Effector memory CD4-positive, alpha-beta T cell (primary cell): ENCODE data around the gene ANO10.
"Not testable (repeated sequence)": the region's sequence is repeated elsewhere in the genome, so short reads cannot be mapped to it uniquely, and the experiment has no call there.

Experiments used
- DNase-seq, 3 donors: peaks; one replicate each; pipeline ENCODE4 v3.0.0-alpha.2; 2020
- H3K27ac ChIP-seq: 2 replicates; pipeline ENCODE4 v1.7.0; 2013; ENCODE audit warnings: mild to moderate bottlenecking, low read length, moderate library complexity; ENCODE audit not compliant: insufficient read depth, poor library complexity, severe bottlenecking
- H3K27me3 ChIP-seq: replicated peaks from 2 replicates; pipeline ENCODE4 v1.7.0; 2013; ENCODE audit warnings: mild to moderate bottlenecking, low read length; ENCODE audit not compliant: insufficient read depth, control insufficient read depth, poor library complexity, severe bottlenecking
- H3K36me3 ChIP-seq: 2 replicates; pipeline ENCODE4 v1.7.0; 2013; ENCODE audit warnings: mild to moderate bottlenecking, low read length, moderate library complexity; ENCODE audit not compliant: control insufficient read depth, insufficient read depth
- H3K4me1 ChIP-seq: 2 replicates; pipeline ENCODE4 v1.7.0; 2013; ENCODE audit warnings: low read length, mild to moderate bottlenecking; ENCODE audit not compliant: control insufficient read depth, insufficient read depth, poor library complexity, severe bottlenecking
- H3K4me3 ChIP-seq: 2 replicates; pipeline ENCODE4 v1.7.0; 2013; ENCODE audit warnings: low read length, low read depth, mild to moderate bottlenecking; ENCODE audit not compliant: insufficient read depth, poor library complexity, severe bottlenecking
- H3K9me3 ChIP-seq: 2 replicates; pipeline ENCODE4 v1.7.0; 2013; ENCODE audit warnings: mild to moderate bottlenecking, low read length, moderate library complexity; ENCODE audit not compliant: control insufficient read depth

The ANO10 gene

DNA sequence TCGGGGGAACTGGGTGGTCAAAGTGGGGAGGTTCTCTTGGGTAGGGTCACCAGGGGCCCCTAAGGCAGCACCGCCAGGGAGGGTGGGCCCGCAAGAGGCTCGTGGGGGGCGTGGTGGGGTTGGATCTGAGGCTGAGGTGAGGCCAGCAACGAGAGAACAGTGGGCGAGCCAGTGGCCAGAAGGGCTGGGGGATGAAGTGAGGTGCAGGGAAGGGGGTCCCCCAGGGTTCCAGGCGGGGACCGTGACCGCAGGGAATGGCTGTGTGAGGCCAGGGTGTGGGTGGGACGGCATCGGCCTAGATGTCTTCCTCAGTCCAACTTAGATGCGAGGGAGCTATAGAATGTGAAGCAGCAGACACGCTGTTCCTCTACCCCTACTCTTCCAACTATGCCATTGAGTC lies 257.3 kb downstream of the ANO10 start:
- no peaks in the 10 kb centered on the region for H3K4me1 ChIP-seq
- H3K4me3 ChIP-seq, result no peak overlapping the region
- H3K9me3 ChIP-seq, result no peaks in the 10 kb centered on the region
- H3K27me3 ChIP-seq, result no peaks in the 10 kb centered on the region
- H3K27ac ChIP-seq, result no peak overlapping the region
- DNase-seq, result no peak
- H3K36me3 ChIP-seq, result no peaks in the 10 kb centered on the region

DNA sequence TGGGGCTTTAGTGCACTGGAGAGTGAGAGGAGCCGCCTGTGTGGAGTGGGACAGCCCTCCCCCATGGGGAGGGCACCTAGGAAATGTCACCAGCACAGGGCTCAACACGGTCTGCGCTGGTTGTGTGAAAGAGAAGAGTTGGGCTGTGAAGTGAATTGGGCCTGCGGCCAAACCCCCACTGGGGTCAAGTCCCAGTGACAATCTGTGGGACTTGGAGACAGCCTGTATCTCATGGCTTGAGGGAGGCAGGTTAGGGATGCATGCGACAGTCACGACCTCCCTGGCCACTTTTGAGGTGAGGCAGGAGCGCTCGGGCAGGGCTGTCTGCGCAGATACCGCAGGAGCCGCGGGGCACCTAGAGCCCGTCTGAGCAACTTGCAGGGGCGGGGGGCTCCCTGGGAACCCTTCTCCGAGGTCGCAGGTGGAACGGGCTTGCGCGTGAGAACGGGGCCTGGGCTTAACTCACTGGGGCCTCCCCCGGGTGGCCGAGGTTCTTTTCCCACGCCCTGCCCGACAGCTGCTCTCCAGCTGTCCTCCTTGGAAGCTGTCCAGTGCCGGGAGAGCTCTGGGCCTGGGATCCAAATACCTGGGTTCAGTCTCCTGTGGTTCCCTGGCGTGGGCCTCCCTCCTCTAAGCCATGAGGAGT lies 258.1 kb downstream of the ANO10 start:
- Histone ChIP-seq H3K27ac (no peak overlapping the region), H3K9me3 (no peaks in the 10 kb centered on the region), H3K4me3 (no peak overlapping the region), H3K4me1 (no peaks in the 10 kb centered on the region), H3K27me3 (no peaks in the 10 kb centered on the region), H3K36me3 (no peaks in the 10 kb centered on the region)
- DNase-seq, result no peak

DNA sequence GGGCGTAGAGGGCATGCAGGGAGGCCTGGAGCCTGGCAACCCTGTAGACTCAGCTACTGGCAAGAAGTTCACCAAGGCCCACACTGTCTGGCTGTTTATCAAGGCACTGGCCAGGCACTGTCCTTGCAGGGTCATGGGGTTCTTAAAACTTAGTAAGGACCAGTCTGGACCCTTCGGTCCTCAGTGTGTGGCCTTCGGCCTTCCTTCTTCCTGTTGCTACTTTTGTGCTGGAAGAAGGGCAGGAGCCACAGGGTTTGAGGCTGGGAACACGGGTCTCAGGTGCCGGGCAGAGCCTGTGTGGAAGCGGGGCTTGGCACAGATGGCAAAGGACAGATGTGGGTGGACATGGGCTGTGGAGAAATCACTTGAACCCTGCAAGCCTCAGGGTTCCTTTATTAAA lies 258.9 kb downstream of the ANO10 start:
- H3K4me3 ChIP-seq, result no peak overlapping the region
- H3K27me3 ChIP-seq, result no peaks in the 10 kb centered on the region
- H3K36me3 ChIP-seq, result no peaks in the 10 kb centered on the region
- H3K4me1 ChIP-seq, result no peaks in the 10 kb centered on the region
- DNase-seq, result no peak
- no peaks in the 10 kb centered on the region for H3K9me3 ChIP-seq
- H3K27ac ChIP-seq, result no peak overlapping the region

DNA sequence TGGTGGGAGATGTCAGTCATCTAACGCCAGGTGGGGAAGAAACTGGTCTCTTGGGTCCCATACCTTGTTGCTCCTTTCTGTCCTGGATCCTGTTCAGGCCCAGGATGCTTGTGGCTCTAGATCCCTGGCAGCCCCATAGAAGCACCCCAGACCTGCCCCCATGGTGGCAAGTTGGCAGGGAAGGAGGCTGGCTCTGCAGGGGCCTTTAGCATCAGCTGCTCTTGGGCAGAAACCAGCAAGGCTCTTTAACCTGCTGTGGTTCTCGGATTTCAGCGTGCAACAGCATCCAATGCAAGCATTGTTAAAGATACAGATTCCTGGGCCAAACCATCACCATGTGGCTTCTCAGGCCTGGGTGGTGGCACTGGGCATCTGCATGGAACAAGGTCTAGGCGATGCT lies 259.6 kb downstream of the ANO10 start:
- H3K9me3 ChIP-seq, result no peaks in the 10 kb centered on the region
- no peaks in the 10 kb centered on the region for H3K36me3 ChIP-seq
- DNase-seq, result no peak
- no peaks in the 10 kb centered on the region for H3K27me3 ChIP-seq
- no peaks in the 10 kb centered on the region for H3K4me1 ChIP-seq
- no peak overlapping the region for H3K4me3 ChIP-seq
- no peak overlapping the region for H3K27ac ChIP-seq

DNA sequence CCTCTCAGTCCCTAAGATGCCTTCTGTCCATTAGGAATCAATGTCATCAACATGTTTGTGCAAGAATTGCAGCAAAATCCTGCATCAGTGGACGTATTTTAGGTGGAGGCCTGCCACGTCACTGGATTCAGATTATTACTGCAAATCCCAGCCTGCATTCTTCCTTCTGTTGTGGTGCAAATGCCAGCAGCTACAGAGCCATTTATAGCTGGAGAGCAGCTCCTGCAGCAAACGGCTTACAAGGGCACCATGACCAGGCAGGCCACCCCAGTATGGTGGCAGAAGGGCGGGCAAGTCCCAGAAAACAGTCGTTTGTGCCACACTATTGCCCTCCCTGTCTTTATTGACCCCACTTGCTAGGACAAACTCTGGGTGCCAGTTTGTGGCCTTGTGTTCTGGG lies 260.7 kb downstream of the ANO10 start:
- no peaks in the 10 kb centered on the region for H3K4me1 ChIP-seq
- no peaks in the 10 kb centered on the region for H3K27me3 ChIP-seq
- H3K4me3 ChIP-seq, result no peak overlapping the region
- DNase-seq, result no peak
- peaks cover 10% of the 10 kb centered on the region for H3K9me3 ChIP-seq
- no peaks in the 10 kb centered on the region for H3K36me3 ChIP-seq
- H3K27ac ChIP-seq, result no peak overlapping the region

DNA sequence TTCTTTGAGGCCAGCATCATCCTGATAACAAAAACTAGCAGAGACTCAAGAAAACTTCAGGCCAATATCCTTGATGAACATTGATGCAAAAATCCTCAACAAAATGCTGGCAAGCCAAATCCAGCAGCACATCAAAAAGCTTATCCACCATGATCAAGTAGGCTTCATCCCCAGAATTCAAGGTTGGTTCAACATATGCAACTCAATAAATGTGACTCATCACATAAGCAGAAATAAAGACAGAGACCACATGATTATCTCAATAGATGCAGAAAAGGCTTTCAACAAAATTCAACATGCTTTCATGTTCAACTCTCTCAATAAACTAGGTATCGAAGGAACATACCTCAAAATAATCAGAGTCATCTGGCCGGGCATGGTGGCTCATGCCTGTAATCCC lies 265.8 kb downstream of the ANO10 start:
- H3K4me3 ChIP-seq, H3K36me3 ChIP-seq, H3K4me1 ChIP-seq, H3K27me3 ChIP-seq, DNase-seq, H3K27ac ChIP-seq: not testable (repeated sequence)
- peaks cover 44% of the 10 kb centered on the region for H3K9me3 ChIP-seq

DNA sequence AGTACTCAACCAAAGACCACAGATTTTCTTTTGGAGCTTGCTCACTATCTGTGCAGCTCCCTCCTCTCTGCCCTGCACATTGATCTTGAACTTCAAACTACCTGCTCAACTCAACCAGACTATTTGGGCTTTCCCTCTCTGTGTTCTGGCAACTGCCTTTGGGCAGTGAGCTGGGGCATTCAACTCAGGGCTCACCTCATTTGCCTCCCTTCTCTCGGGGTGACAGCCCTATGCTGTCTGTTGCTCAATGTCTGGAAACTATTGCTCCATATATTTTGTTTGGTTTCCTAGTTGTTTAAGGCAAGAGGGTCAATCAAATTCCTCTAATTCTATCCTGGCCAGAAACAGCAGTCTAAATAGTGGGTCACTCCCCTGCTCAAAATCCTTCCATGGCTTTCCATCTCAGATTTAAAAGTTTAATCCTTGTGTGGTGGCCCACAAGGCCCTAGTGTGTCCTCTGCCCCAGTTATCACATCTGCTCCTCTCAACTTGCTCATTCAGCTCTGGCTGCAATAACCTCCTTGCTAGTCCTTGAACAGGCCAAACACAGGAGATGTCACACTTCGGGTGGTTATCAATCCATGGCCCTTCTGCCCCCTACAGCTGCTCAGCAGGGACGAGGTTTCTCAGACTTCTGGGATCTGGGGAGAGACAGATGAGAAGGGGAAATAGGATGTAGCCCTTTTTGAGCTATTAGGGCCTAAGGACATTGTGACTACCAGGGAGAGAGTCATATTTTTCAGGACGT lies 267.7 kb downstream of the ANO10 start:
- H3K4me1 ChIP-seq, result no peaks in the 10 kb centered on the region
- no peak overlapping the region for H3K27ac ChIP-seq
- peaks cover 44% of the 10 kb centered on the region for H3K9me3 ChIP-seq
- no peaks in the 10 kb centered on the region for H3K27me3 ChIP-seq
- H3K36me3 ChIP-seq, result peaks cover 5% of the 10 kb centered on the region
- no peak for DNase-seq
- H3K4me3 ChIP-seq, result no peak overlapping the region

DNA sequence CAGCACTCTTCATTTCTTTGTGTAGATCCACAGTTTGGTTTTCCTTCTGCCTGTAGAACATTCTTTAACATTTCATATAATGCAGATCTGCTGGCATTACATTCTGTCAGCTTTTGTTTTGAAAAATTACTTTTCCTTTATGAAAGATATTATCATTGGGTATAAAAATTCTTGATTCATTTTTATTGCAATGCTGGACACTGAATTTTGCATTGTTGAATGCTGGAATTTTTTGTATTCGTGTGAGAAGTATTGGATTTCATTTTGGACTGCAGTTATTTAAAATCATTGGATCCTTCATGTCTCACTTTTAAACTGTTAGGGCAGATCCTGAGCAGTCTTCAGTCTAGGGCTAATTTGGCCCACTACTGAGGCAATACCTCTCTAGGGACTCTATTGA lies 268.4 kb downstream of the ANO10 start:
- Histone ChIP-seq H3K36me3 (peaks cover 7% of the 10 kb centered on the region), H3K9me3 (peaks cover 44% of the 10 kb centered on the region), H3K27ac (no peak overlapping the region), H3K4me3 (no peak overlapping the region), H3K27me3 (no peaks in the 10 kb centered on the region), H3K4me1 (peaks cover 5% of the 10 kb centered on the region)
- DNase-seq, result no peak

DNA sequence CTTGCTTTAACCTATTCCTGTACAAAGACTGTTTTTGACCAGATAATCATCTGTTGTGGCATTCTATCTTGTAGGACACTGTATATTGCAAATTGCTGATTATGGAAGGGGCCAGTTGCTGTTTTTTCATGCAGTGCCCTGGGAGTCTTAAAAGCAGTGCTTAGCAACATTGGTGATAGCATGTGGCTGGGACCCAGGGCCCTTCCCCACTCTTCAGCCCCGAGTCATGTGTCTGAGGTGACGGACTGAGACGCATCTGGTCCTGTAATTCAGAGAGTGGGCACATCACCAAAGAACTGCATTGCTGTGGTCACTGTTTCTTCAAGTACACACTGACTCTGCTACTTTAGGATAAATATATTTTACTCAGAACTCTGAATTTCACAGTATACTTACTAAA lies 272.1 kb downstream of the ANO10 start:
- Histone ChIP-seq H3K27ac (no peak overlapping the region), H3K27me3 (no peaks in the 10 kb centered on the region), H3K36me3 (peaks cover 29% of the 10 kb centered on the region), H3K4me1 (peaks cover 34% of the 10 kb centered on the region), H3K4me3 (no peak overlapping the region), H3K9me3 (peaks cover 22% of the 10 kb centered on the region)
- DNase-seq, result no peak

DNA sequence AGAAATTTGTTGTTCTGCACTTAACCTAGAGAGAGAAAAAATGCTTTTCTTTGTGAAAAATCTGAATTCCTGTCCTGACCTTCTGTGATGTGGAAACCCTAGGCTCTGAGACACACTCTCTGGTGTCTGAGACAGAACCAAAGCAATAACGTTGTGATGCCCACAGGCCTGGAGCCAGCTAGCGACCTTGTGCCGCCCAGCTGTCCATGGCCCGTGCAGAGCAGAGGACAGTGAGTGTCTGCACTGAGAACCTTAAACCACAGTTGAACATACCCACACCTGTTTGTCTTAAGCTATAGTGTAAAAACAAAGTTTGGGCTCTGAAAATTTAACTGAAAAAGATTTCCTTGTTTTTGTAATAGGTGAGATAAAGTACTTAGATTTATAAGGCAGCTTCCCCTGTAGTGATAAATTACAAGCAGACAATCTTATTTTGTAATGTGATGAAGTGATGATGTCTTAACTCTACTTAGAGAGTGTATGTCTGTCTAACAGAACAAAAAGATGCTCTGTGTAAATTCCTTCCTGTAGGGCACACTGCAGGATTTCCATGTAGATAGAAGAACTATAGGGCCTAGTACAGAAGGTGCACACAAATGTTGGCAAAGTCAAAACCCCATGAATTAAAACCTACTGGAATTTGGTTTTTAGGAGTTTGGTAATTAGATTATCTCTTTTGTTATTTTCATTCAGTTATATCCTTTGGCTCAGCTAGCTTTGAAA lies 272.8 kb downstream of the ANO10 start:
- no peak overlapping the region for H3K27ac ChIP-seq
- no peak for DNase-seq
- H3K27me3 ChIP-seq, result no peaks in the 10 kb centered on the region
- no peak overlapping the region for H3K4me3 ChIP-seq
- H3K36me3 ChIP-seq, result peaks cover 36% of the 10 kb centered on the region
- peaks cover 15% of the 10 kb centered on the region for H3K9me3 ChIP-seq
- H3K4me1 ChIP-seq, result peaks cover 39% of the 10 kb centered on the region
